ENCODE data around the gene GPC1.

Gene GPC1

DNA sequence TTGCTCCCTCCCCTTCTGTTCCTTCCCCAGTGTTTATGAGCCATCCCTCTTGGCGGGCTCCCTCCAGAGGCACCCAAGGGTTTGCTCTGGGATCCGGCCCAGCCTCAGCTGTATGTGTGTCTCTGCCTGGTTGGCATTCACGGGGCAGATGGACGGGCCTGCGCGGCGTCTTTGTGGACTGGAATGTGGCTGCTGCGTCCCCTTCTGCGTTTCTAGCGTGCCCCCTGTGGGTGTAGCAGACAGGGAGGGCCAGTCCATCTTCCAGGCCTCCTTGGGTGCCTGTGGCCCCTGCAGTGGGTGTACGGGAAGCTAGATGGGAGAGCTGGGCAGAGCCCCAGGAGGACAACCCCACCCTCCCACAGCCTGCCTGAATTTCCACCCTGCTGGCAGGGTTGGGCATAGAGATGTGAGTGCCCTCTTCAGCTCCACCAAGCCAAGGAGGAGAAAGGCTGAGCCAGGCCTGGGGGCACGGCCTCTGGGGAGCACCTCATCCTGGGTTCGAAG is 15.7 kb downstream of the GPC1 start:
- Histone ChIP-seq H3K27me3 (ENCODE audit: insufficient read depth, insufficient read length) (peaks cover 19% of the 10 kb centered on the region), H3K4me3 (ENCODE audit: insufficient read length, low read depth) (no peak overlapping the region), H3K9ac (ENCODE audit: insufficient read length, low read depth) (peak overlapping the region; percentile 63), H3K9me3 (ENCODE audit: insufficient read depth, low read length) (no peaks in the 10 kb centered on the region), H3K4me1 (ENCODE audit: insufficient read depth, insufficient read length) (peaks cover 45% of the 10 kb centered on the region), H3K36me3 (ENCODE audit: insufficient read depth, insufficient read length, low read length) (peaks cover 14% of the 10 kb centered on the region)
- no peak for TF ChIP-seq SUZ12 (IDR thresholded peaks at IDR 0.05; ENCODE audit: extremely low read depth, insufficient read depth, insufficient read length)
- TF ChIP-seq YY1 (IDR thresholded peaks at IDR 0.05; ENCODE audit: insufficient read depth, insufficient read length), result no peak
- TF ChIP-seq ZNF274 (IDR thresholded peaks at IDR 0.05; ENCODE audit: low read depth, low read length), result no peak
- no peak for DNase-seq (ENCODE audit: low read depth, low spot score)

DNA sequence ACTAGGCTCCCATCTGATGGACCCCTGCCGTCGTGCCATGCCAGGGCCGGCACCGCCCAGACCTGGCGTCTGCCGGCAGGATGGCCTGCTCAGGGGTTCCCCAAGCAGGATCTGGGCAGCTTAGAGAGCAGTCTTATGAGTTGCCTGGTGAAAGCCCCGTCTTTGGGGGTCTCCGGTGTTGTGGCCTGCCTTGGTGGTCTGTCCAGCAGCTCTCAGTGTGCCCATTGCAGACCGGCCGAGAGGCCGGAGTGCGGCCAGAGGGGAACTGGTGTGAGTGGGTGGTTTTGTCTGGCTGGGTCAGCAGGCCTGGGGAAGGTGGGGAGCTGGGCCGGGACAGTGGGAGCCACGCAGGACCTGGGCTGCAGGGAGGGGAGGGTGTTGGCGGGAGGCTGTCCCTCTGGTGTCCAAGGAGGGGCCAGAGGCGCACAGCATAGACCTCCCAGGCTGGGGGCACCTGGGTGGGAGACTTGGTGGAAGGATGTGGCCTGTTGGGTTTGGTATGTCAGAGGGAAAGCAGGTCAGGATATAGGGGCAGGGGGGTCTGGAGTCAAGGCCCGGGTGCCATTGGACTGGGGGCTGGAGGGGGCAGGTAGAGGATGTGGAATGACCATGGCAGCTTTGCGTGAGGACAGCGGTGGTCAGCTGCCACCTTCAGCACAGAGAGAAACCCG is 16.5 kb downstream of the GPC1 start:
- peaks cover 19% of the 10 kb centered on the region for H3K27me3 ChIP-seq (ENCODE audit: insufficient read depth, insufficient read length)
- H3K36me3 ChIP-seq (ENCODE audit: insufficient read depth, insufficient read length, low read length), result peaks cover 6% of the 10 kb centered on the region
- peaks cover 53% of the 10 kb centered on the region for H3K4me1 ChIP-seq (ENCODE audit: insufficient read depth, insufficient read length)
- no peak for DNase-seq (ENCODE audit: low read depth, low spot score)
- H3K9ac ChIP-seq (ENCODE audit: insufficient read length, low read depth), result peak overlapping the region; percentile 63
- H3K9me3 ChIP-seq (ENCODE audit: insufficient read depth, low read length), result no peaks in the 10 kb centered on the region
- H3K4me3 ChIP-seq (ENCODE audit: insufficient read length, low read depth), result peak overlapping the region; percentile 21
- TF ChIP-seq YY1 (IDR thresholded peaks at IDR 0.05; ENCODE audit: insufficient read depth, insufficient read length), result no peak
- no peak for TF ChIP-seq ZNF274 (IDR thresholded peaks at IDR 0.05; ENCODE audit: low read depth, low read length)
- TF ChIP-seq SUZ12 (IDR thresholded peaks at IDR 0.05; ENCODE audit: extremely low read depth, insufficient read depth, insufficient read length), result no peak

DNA sequence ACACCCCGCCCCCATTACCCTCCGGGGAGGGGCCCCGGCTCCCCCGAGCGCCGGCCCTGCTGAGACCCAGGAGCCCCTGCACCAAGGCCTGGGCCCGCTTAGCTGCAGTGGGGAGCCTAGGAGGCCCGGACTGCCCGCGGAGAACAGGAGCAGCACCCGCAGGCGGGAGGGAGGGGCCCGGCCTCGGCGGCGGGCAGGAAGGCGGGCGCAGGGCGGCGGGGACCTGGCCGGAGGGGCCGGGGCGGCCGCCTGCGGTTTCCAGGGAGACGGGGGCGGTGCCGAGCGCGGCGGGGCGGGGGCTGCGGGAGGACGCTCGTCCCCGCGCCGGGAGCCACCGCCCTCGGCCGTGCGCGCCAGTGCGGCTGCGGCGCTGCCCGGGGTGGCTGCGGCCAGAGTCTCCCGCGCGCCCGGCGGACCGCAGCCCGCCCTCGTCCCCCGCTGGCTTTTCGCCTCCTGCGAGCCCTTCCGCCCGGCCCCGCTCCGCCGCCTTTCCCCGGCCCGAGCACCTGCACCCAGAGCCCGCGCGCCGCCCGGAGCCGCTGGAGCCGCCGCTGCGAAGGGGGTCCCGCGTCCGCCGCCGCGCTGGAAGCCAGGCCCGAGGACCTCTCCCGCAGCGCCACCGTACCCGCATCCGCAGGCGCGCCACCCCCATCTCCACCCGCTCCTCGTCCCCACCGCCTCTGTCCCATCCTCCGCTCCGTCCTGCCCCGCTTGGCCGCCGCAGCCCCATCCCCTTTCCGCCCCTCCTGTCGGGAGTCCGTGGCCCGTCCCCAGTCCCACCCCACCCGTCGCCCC is 17.2 kb downstream of the GPC1 start:
- DNase-seq (ENCODE audit: low read depth, low spot score), result no peak
- Histone ChIP-seq H3K4me1 (ENCODE audit: insufficient read depth, insufficient read length) (peaks cover 60% of the 10 kb centered on the region), H3K9me3 (ENCODE audit: insufficient read depth, low read length) (no peaks in the 10 kb centered on the region), H3K9ac (ENCODE audit: insufficient read length, low read depth) (peak overlapping the region; percentile 82), H3K4me3 (ENCODE audit: insufficient read length, low read depth) (peak overlapping the region; percentile 71), H3K36me3 (ENCODE audit: insufficient read depth, insufficient read length, low read length) (peaks cover 3% of the 10 kb centered on the region), H3K27me3 (ENCODE audit: insufficient read depth, insufficient read length) (peaks cover 19% of the 10 kb centered on the region)
- no peak for TF ChIP-seq ZNF274 (IDR thresholded peaks at IDR 0.05; ENCODE audit: low read depth, low read length)
- no peak for TF ChIP-seq SUZ12 (IDR thresholded peaks at IDR 0.05; ENCODE audit: extremely low read depth, insufficient read depth, insufficient read length)
- TF ChIP-seq YY1 (IDR thresholded peaks at IDR 0.05; ENCODE audit: insufficient read depth, insufficient read length), result no peak

DNA sequence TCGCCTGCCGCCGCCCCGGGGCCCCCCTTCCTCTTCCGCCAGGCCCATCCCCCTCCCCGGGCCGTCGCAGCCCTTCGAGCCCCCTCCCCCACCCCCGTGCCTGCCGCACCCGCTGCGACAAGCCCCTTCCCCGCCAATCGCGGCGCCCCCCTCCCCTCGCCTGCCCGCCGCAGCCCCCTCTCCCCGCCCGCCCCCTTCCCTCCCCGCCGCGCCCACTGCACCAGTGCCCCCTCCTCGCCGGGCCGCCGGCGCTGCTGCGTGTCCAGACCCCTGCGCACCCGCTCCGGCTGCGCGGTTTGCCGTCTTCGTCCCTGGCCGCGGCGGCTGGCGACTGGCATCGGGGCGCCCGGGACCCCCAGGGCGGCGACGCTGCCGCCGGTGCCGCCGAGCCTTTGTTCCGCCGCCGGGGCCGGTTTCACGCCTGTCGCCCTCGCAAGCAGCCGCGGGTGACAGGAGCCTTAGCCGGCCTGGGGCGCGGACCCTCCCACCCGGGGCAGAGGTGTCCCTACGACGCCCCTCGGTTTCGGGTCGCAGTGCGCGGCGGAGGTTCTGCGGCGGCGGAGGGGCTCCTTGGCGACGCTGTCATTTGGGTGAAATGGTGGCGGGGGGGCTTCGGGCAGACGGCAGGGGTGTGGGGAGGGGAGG is 18.1 kb downstream of the GPC1 start:
- Histone ChIP-seq H3K4me1 (ENCODE audit: insufficient read depth, insufficient read length) (peaks cover 61% of the 10 kb centered on the region), H3K4me3 (ENCODE audit: insufficient read length, low read depth) (peak overlapping the region; percentile 39), H3K9me3 (ENCODE audit: insufficient read depth, low read length) (no peaks in the 10 kb centered on the region), H3K36me3 (ENCODE audit: insufficient read depth, insufficient read length, low read length) (peaks cover 5% of the 10 kb centered on the region), H3K9ac (ENCODE audit: insufficient read length, low read depth) (peak overlapping the region; percentile 77), H3K27me3 (ENCODE audit: insufficient read depth, insufficient read length) (peaks cover 19% of the 10 kb centered on the region)
- TF ChIP-seq ZNF274 (IDR thresholded peaks at IDR 0.05; ENCODE audit: low read depth, low read length), result no peak
- TF ChIP-seq SUZ12 (IDR thresholded peaks at IDR 0.05; ENCODE audit: extremely low read depth, insufficient read depth, insufficient read length), result no peak
- no peak for TF ChIP-seq YY1 (IDR thresholded peaks at IDR 0.05; ENCODE audit: insufficient read depth, insufficient read length)
- no peak for DNase-seq (ENCODE audit: low read depth, low spot score)

DNA sequence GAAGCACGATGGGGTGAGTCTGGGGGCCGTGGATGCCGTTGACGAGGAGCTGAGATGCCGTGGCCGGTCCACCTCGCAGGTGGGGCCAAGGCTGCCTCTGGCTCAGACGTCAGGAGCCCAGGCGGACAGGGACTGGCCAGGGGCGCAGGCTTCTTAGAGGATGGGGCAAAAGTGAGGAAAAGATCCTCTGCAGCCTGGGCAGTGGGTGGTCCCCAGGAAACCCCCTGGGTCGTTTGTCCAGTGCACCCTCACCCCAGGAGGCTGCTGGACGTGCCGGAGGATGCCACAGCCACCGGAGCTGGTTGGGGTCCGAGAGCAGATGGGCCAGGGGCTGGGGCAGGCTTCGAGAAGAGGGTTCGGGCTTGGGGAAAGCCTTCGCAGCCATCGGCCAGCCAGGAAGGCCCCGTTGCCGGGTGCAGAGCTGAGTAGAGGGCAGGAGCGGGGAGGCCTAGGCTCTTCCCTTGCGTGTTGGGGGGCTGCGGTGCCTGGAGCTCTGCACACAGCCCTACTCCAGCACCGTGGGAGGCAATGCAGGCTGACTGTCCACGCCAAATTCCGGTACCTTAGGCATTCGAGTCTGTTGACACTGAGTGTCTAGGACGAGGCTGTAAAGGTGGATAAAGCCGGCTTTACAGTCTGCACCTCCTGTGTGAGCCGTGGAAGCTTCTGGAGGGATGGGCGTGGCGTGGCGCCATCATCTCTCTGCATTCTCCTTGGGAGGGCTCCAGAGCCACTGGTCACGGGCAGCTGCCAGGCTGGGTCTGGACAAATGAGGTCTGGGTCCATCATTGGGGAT is 18.8 kb downstream of the GPC1 start:
- Histone ChIP-seq H3K4me1 (ENCODE audit: insufficient read depth, insufficient read length) (peaks cover 68% of the 10 kb centered on the region), H3K4me3 (ENCODE audit: insufficient read length, low read depth) (peak overlapping the region; percentile 39), H3K27me3 (ENCODE audit: insufficient read depth, insufficient read length) (peaks cover 19% of the 10 kb centered on the region), H3K9me3 (ENCODE audit: insufficient read depth, low read length) (no peaks in the 10 kb centered on the region), H3K36me3 (ENCODE audit: insufficient read depth, insufficient read length, low read length) (peaks cover 12% of the 10 kb centered on the region), H3K9ac (ENCODE audit: insufficient read length, low read depth) (peak overlapping the region; percentile 77)
- TF ChIP-seq ZNF274 (IDR thresholded peaks at IDR 0.05; ENCODE audit: low read depth, low read length) (no peak), SUZ12 (IDR thresholded peaks at IDR 0.05; ENCODE audit: extremely low read depth, insufficient read depth, insufficient read length) (no peak), YY1 (IDR thresholded peaks at IDR 0.05; ENCODE audit: insufficient read depth, insufficient read length) (no peak)
- DNase-seq (ENCODE audit: low read depth, low spot score), result no peak

DNA sequence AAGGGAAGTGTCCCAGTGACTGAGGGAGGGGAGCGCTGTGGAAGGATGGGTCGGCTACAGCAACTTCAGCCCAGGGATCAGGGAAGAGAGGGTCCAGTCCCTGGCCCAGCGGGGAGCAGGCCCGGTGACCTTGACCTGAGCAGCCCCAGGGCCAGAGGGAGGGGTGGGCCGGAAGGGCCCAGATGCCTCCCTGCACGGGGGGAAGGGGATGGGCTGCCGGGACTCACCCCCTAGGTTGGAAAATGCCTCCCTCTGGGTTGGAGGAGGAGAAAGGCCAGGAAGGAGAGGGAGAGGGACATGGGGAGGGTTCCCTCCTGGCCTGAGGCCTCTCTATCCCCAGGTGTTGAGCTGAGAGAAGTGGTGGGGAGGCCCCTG is 19.8 kb downstream of the GPC1 start:
- peak overlapping the region; percentile 39 for H3K4me3 ChIP-seq (ENCODE audit: insufficient read length, low read depth)
- peak overlapping the region; percentile 77 for H3K9ac ChIP-seq (ENCODE audit: insufficient read length, low read depth)

More for the DNA sequence above, 19.8 kb downstream of the GPC1 start:
- Histone ChIP-seq H3K4me1 (ENCODE audit: insufficient read depth, insufficient read length) (peaks cover 71% of the 10 kb centered on the region), H3K27me3 (ENCODE audit: insufficient read depth, insufficient read length) (peaks cover 19% of the 10 kb centered on the region), H3K9me3 (ENCODE audit: insufficient read depth, low read length) (no peaks in the 10 kb centered on the region), H3K36me3 (ENCODE audit: insufficient read depth, insufficient read length, low read length) (peaks cover 22% of the 10 kb centered on the region)
- TF ChIP-seq YY1 (IDR thresholded peaks at IDR 0.05; ENCODE audit: insufficient read depth, insufficient read length) (no peak), SUZ12 (IDR thresholded peaks at IDR 0.05; ENCODE audit: extremely low read depth, insufficient read depth, insufficient read length) (no peak), ZNF274 (IDR thresholded peaks at IDR 0.05; ENCODE audit: low read depth, low read length) (no peak)
- no peak for DNase-seq (ENCODE audit: low read depth, low spot score)
